Measurements from ENCODE around the gene LRCOL1.

The LRCOL1 gene

DNA sequence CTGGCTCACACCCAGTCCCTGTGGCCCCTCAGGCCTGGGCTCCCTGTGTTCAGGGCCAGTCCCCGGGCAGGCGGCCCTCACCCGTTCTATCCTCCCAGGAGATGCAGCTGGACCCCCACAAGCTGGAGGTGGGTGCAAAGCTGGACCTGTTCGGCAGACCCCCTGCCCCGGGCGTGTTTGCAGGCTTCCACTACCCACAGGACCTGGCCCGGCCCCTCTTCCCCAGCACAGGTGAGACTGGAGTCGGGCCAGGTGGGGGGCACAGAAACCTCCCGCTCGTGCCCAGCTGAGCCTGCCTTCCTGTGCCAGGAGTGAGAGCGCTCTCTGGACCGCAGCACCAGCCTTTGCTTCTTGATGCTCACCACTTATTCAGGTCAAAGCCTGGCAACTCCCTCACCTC, 33.7 kb downstream of the LRCOL1 start:
- no peak overlapping the region for H3K4me3 ChIP-seq (ENCODE audit: low read depth, low read length)
- H3K36me3 ChIP-seq (ENCODE audit: control insufficient read depth in 2 of 2, insufficient read depth in 1 of 2, low read length in 2 of 2) = peaks cover 0 to 73% of the 10 kb centered on the region in 2 experiments; a peak in 2 of 3 replicates
- no peaks in the 10 kb centered on the region for H3K4me1 ChIP-seq (ENCODE audit: control insufficient read depth, insufficient read depth, low read length)
- CTCF ChIA-PET = interaction anchor here (1.0 kb wide), 1 partner anchor 38 kb away, joined by 5 read pairs; no protein-coding TSS in a partner anchor
- H3K27ac ChIP-seq (ENCODE audit: extremely low read depth, low read depth, low read length) = no peak overlapping the region
- TF ChIP-seq, protein P1, sequence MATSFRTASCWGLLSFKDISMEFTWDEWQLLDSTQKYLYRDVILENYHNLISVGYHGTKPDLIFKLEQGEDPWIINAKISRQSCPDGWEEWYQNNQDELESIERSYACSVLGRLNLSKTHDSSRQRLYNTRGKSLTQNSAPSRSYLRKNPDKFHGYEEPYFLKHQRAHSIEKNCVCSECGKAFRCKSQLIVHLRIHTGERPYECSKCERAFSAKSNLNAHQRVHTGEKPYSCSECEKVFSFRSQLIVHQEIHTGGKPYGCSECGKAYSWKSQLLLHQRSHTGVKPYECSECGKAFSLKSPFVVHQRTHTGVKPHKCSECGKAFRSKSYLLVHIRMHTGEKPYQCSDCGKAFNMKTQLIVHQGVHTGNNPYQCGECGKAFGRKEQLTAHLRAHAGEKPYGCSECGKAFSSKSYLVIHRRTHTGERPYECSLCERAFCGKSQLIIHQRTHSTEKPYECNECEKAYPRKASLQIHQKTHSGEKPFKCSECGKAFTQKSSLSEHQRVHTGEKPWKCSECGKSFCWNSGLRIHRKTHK (tag by site-specific recombination; IDR thresholded peaks at IDR 0.05) = no peak
- TF ChIP-seq WT1 (tag by site-specific recombination; IDR thresholded peaks at IDR 0.05) (no peak), SETDB1 (IDR thresholded peaks at IDR 0.05; ENCODE audit: insufficient read length, low read length) (no peak), ZNF157 (tag by site-specific recombination; IDR thresholded peaks at IDR 0.05) (no peak), TRIM28 (IDR thresholded peaks at IDR 0.05; ENCODE audit: borderline replicate concordance, low read length) (no peak), ZNF23 (tag by site-specific recombination; IDR thresholded peaks at IDR 0.05; ENCODE audit: borderline replicate concordance) (no peak), ZXDB (tag by site-specific recombination; IDR thresholded peaks at IDR 0.05) (no peak), ZEB2 (tag by site-specific recombination; IDR thresholded peaks at IDR 0.05) (no peak), YY2 (tag by site-specific recombination; IDR thresholded peaks at IDR 0.05) (no peak), ZNF132 (tag by site-specific recombination; IDR thresholded peaks at IDR 0.05; ENCODE audit: borderline replicate concordance) (no peak), ZBTB17 (tag by site-specific recombination; IDR thresholded peaks at IDR 0.05) (no peak), ZNF544 (tag by site-specific recombination; IDR thresholded peaks at IDR 0.05) (no peak), ZBTB20 (tag by site-specific recombination; IDR thresholded peaks at IDR 0.05) (no peak)
- TF ChIP-seq, protein P2, sequence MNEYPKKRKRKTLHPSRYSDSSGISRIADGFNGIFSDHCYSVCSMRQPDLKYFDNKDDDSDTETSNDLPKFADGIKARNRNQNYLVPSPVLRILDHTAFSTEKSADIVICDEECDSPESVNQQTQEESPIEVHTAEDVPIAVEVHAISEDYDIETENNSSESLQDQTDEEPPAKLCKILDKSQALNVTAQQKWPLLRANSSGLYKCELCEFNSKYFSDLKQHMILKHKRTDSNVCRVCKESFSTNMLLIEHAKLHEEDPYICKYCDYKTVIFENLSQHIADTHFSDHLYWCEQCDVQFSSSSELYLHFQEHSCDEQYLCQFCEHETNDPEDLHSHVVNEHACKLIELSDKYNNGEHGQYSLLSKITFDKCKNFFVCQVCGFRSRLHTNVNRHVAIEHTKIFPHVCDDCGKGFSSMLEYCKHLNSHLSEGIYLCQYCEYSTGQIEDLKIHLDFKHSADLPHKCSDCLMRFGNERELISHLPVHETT (tag by site-specific recombination; IDR thresholded peaks at IDR 0.05) = no peak
- TF ChIP-seq, protein P3, sequence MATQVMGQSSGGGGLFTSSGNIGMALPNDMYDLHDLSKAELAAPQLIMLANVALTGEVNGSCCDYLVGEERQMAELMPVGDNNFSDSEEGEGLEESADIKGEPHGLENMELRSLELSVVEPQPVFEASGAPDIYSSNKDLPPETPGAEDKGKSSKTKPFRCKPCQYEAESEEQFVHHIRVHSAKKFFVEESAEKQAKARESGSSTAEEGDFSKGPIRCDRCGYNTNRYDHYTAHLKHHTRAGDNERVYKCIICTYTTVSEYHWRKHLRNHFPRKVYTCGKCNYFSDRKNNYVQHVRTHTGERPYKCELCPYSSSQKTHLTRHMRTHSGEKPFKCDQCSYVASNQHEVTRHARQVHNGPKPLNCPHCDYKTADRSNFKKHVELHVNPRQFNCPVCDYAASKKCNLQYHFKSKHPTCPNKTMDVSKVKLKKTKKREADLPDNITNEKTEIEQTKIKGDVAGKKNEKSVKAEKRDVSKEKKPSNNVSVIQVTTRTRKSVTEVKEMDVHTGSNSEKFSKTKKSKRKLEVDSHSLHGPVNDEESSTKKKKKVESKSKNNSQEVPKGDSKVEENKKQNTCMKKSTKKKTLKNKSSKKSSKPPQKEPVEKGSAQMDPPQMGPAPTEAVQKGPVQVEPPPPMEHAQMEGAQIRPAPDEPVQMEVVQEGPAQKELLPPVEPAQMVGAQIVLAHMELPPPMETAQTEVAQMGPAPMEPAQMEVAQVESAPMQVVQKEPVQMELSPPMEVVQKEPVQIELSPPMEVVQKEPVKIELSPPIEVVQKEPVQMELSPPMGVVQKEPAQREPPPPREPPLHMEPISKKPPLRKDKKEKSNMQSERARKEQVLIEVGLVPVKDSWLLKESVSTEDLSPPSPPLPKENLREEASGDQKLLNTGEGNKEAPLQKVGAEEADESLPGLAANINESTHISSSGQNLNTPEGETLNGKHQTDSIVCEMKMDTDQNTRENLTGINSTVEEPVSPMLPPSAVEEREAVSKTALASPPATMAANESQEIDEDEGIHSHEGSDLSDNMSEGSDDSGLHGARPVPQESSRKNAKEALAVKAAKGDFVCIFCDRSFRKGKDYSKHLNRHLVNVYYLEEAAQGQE (tag by site-specific recombination; IDR thresholded peaks at IDR 0.05) = no peak
- TF ChIP-seq, protein P4, sequence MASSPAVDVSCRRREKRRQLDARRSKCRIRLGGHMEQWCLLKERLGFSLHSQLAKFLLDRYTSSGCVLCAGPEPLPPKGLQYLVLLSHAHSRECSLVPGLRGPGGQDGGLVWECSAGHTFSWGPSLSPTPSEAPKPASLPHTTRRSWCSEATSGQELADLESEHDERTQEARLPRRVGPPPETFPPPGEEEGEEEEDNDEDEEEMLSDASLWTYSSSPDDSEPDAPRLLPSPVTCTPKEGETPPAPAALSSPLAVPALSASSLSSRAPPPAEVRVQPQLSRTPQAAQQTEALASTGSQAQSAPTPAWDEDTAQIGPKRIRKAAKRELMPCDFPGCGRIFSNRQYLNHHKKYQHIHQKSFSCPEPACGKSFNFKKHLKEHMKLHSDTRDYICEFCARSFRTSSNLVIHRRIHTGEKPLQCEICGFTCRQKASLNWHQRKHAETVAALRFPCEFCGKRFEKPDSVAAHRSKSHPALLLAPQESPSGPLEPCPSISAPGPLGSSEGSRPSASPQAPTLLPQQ (tag by site-specific recombination; IDR thresholded peaks at IDR 0.05) = no peak
- TF ChIP-seq, protein P5, sequence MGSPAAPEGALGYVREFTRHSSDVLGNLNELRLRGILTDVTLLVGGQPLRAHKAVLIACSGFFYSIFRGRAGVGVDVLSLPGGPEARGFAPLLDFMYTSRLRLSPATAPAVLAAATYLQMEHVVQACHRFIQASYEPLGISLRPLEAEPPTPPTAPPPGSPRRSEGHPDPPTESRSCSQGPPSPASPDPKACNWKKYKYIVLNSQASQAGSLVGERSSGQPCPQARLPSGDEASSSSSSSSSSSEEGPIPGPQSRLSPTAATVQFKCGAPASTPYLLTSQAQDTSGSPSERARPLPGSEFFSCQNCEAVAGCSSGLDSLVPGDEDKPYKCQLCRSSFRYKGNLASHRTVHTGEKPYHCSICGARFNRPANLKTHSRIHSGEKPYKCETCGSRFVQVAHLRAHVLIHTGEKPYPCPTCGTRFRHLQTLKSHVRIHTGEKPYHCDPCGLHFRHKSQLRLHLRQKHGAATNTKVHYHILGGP (tag by site-specific recombination; IDR thresholded peaks at IDR 0.05) = no peak
- POLR2A ChIA-PET = no interaction called here
- H3K9me3 ChIP-seq (ENCODE audit: control insufficient read depth, insufficient read depth, low read depth, low read length) = no peaks in the 10 kb centered on the region

DNA sequence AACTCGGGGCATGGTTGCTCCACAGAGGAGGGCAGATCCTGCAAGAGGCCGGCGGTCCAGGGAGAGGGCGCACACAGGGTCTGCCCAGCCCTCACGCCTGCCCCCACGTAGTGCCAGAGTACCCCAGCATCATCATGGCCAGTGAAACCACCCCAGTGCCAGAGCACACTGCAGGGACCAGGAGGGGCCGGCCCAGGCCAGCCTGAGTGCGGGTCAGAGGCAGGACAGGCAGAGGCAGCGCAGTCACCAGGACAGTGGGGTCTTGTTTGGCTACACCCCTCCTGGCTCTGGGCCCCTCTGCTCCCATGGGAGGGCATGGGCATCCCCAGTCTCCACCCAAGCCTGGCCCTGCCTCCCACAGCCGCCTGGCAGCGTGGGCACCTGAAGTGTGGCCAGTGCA, 34.7 kb downstream of the LRCOL1 start:
- no peaks in the 10 kb centered on the region for H3K4me1 ChIP-seq (ENCODE audit: control insufficient read depth, insufficient read depth, low read length)
- ChIA-PET POLR2A (no interaction called here), CTCF (no interaction called here)
- H3K27ac ChIP-seq (ENCODE audit: extremely low read depth, low read depth, low read length) = no peak overlapping the region
- H3K9me3 ChIP-seq (ENCODE audit: control insufficient read depth, insufficient read depth, low read depth, low read length) = no peaks in the 10 kb centered on the region
- no peak overlapping the region for H3K4me3 ChIP-seq (ENCODE audit: low read depth, low read length)
- peaks cover 0 to 72% of the 10 kb centered on the region in 2 experiments; a peak in 2 of 3 replicates for H3K36me3 ChIP-seq (ENCODE audit: control insufficient read depth in 2 of 2, insufficient read depth in 1 of 2, low read length in 2 of 2)
- TF ChIP-seq, protein P6, sequence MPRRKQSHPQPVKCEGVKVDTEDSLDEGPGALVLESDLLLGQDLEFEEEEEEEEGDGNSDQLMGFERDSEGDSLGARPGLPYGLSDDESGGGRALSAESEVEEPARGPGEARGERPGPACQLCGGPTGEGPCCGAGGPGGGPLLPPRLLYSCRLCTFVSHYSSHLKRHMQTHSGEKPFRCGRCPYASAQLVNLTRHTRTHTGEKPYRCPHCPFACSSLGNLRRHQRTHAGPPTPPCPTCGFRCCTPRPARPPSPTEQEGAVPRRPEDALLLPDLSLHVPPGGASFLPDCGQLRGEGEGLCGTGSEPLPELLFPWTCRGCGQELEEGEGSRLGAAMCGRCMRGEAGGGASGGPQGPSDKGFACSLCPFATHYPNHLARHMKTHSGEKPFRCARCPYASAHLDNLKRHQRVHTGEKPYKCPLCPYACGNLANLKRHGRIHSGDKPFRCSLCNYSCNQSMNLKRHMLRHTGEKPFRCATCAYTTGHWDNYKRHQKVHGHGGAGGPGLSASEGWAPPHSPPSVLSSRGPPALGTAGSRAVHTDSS (tag by site-specific recombination; IDR thresholded peaks at IDR 0.05) = no peak
- TF ChIP-seq KLF7 (tag by site-specific recombination; IDR thresholded peaks at IDR 0.05; ENCODE audit: borderline replicate concordance) = no peak
- no peak for TF ChIP-seq ZNF677 (tag by site-specific recombination; IDR thresholded peaks at IDR 0.05)
- no peak for TF ChIP-seq ZNF155 (tag by site-specific recombination; IDR thresholded peaks at IDR 0.05)
- no peak for TF ChIP-seq ZNF138 (tag by site-specific recombination; IDR thresholded peaks at IDR 0.05; ENCODE audit: borderline replicate concordance)
- TF ChIP-seq, protein P7, sequence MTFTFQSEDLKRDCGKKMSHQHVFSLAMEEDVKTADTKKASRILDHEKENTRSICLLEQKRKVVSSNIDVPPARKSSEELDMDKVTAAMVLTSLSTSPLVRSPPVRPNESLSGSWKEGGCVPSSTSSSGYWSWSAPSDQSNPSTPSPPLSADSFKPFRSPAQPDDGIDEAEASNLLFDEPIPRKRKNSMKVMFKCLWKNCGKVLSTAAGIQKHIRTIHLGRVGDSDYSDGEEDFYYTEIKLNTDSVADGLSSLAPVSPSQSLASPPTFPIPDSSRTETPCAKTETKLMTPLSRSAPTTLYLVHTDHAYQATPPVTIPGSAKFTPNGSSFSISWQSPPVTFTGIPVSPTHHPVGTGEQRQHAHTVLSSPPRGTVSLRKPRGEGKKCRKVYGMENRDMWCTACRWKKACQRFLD (tag by site-specific recombination; IDR thresholded peaks at IDR 0.05) = no peak
